Gastroesophageal sphincter (tissue), 4 donors: ENCODE results near the gene PI4KA. TPM values are rescaled to one million over a fixed set of nuclear protein-coding genes. Genes with fewer than 3 reads are reported as not detected.

Source experiments
- ATAC-seq: fragments of 150-250 bp; one replicate; pipeline ENCODE4 v1.9.1; 2016; ENCODE audit warnings: mild to moderate bottlenecking, moderate library complexity
- H3K27ac ChIP-seq, 4 donors: fragments of 200-600 bp; sonication (generic) in 3 of 4; 1 replicate in 3 of 4; 2 replicates in 1 of 4; pipeline ENCODE4 v1.5.1; 2016 to 2019
- H3K27me3 ChIP-seq: fragments of 200-600 bp; sonication (generic); one replicate; pipeline ENCODE4 v1.5.1; 2019
- H3K36me3 ChIP-seq, 2 donors: fragments of 200-600 bp; sonication (generic); one replicate each; pipeline ENCODE4 v1.5.1; 2019; ENCODE audit warnings: control low read depth in 1 of 2
- H3K4me1 ChIP-seq, 3 donors: fragments of 200-600 bp; sonication (generic); 1 replicate in 2 of 3; 2 replicates in 1 of 3; pipeline ENCODE4 v1.5.1; 2016 to 2019; ENCODE audit warnings: control low read depth in 2 of 3
- H3K4me3 ChIP-seq, 2 donors: fragments of 200-600 bp; sonication (generic); one replicate each; pipeline ENCODE4 v1.5.1; 2019; ENCODE audit warnings: mild to moderate bottlenecking in 1 of 2, moderate library complexity in 1 of 2
- H3K9me3 ChIP-seq, 3 donors: fragments of 200-600 bp; sonication (generic); one replicate each; pipeline ENCODE4 v1.5.1; 2017 to 2019; ENCODE audit warnings: control low read depth in 2 of 3
- EP300 ChIP-seq: sonication (generic); formaldehyde crosslinking; IDR thresholded peaks from one replicate; pipeline ENCODE4 v1.6.1; 2017; ENCODE audit warnings: antibody characterized with exemption, mild to moderate bottlenecking
- POLR2A ChIP-seq, 2 donors: fragments of 450-650 bp; IDR thresholded peaks; one replicate each; pipeline ENCODE4 v1.6.1; 2017; ENCODE audit warnings: antibody characterized with exemption in 2 of 2, mild to moderate bottlenecking in 2 of 2, moderate library complexity in 1 of 2
- POLR2AphosphoS5 ChIP-seq: sonication (generic); formaldehyde crosslinking; IDR thresholded peaks from one replicate; pipeline ENCODE4 v1.6.1; 2017; ENCODE audit warnings: antibody characterized with exemption
- WGBS, 2 donors: methylation state at CpG; one replicate each; pipeline ENCODE4 v1.1.5; 2018; ENCODE audit warnings: low coverage in 1 of 2; 5-methylcytosine and 5-hydroxymethylcytosine counted together
- total RNA-seq, 4 donors: library from RNA; depleted of rRNA; stranded (reverse); fragments of >200 nt; gene quantifications; one replicate each; pipeline ENCODE4 v1.1.0, GENCODE V29; 2016
- TF ChIP-seq, protein P1 (sequence below), 4 experiments: fragments of 200-600 bp in 2 of 4; fragments of 450-650 bp in 2 of 4; sonication (generic) in 1 of 4; IDR thresholded peaks; one replicate each; pipeline ENCODE4 v1.5.1; 2017 to 2019; ENCODE audit warnings: antibody characterized with exemption in 4 of 4, mild to moderate bottlenecking in 2 of 4, moderate library complexity in 2 of 4

Gene PI4KA
- total RNA-seq, 4 donors from 2014 or later, result 45.7 to 113 (median 87.5) TPM

DNA sequence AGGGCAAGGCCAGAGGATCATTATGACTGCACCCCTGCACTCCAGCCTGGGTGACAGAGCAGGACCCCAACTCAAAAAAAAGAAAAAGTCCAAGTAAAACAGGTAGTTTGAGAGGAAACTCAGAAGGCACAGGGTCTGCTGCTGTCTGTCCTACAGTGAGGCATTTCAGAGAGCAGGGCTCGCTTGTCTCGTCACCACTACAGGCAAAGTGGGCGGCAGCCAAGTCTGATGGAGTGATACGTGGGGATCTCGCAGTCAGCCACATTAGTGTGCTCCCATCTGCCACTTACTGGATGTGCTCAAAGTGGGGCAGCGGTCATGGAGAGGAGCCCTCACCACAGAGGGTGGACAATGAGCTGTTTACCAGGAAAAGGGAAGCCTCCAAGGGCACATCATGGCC lies 42.1 kb downstream of the PI4KA start:
- TF ChIP-seq, protein P1, sequence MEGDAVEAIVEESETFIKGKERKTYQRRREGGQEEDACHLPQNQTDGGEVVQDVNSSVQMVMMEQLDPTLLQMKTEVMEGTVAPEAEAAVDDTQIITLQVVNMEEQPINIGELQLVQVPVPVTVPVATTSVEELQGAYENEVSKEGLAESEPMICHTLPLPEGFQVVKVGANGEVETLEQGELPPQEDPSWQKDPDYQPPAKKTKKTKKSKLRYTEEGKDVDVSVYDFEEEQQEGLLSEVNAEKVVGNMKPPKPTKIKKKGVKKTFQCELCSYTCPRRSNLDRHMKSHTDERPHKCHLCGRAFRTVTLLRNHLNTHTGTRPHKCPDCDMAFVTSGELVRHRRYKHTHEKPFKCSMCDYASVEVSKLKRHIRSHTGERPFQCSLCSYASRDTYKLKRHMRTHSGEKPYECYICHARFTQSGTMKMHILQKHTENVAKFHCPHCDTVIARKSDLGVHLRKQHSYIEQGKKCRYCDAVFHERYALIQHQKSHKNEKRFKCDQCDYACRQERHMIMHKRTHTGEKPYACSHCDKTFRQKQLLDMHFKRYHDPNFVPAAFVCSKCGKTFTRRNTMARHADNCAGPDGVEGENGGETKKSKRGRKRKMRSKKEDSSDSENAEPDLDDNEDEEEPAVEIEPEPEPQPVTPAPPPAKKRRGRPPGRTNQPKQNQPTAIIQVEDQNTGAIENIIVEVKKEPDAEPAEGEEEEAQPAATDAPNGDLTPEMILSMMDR (IDR thresholded peaks at IDR 0.05), result no peak
- TF ChIP-seq EP300 (no peak), POLR2A (IDR thresholded peaks at IDR 0.05) (no peak), POLR2AphosphoS5 (no peak)
- Histone ChIP-seq H3K27me3 (no peaks in the 10 kb centered on the region), H3K4me3 (no peak overlapping the region), H3K36me3 (peaks cover 0 to 99% of the 10 kb centered on the region in 2 donors), H3K27ac (no peak overlapping the region), H3K4me1 (no peaks in the 10 kb centered on the region), H3K9me3 (no peaks in the 10 kb centered on the region)
- no peak for ATAC-seq
- 80 to 92% methylated on average over 1 to 6 of the region's 6 CpGs for WGBS, 2 donors

DNA sequence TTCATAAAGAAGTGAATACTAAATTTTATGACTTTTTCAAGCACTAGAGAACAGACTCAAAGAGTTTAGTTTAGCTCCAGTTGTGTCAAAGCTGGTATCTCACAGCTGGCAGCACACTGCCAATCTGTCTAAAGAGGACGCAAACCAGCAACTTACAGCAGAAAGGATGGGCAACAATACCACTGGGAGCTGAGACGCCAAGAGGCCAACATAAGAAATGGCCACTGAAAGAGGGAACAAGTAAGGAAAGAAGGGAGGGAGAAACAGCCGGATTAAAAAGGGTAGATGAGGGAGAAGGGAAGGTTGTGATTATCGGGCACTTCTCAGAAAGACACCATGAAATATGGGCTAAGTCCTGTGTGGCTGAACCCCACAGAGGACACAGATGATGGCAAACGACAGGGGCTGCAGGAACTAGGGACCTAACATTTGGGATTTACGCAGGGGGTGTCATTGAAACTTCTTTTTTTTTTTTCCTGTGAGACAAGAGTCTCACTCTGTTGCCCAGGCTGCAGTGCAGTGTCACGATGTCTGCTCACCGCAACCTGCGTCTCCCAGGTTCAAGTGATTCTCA lies 43.0 kb downstream of the PI4KA start:
- 79 to 91% methylated on average over 7 to 9 of the region's 9 CpGs for WGBS, 2 donors
- H3K27ac ChIP-seq, result no peak overlapping the region
- ATAC-seq, result no peak
- TF ChIP-seq, protein P1 (IDR thresholded peaks at IDR 0.05), result no peak
- no peak for TF ChIP-seq EP300
- TF ChIP-seq POLR2AphosphoS5, result no peak
- TF ChIP-seq POLR2A (IDR thresholded peaks at IDR 0.05), result no peak
- no peak overlapping the region for H3K4me3 ChIP-seq
- peaks cover 0 to 99% of the 10 kb centered on the region in 2 donors for H3K36me3 ChIP-seq
- H3K27me3 ChIP-seq, result no peaks in the 10 kb centered on the region
- no peaks in the 10 kb centered on the region for H3K4me1 ChIP-seq
- no peaks in the 10 kb centered on the region for H3K9me3 ChIP-seq

DNA sequence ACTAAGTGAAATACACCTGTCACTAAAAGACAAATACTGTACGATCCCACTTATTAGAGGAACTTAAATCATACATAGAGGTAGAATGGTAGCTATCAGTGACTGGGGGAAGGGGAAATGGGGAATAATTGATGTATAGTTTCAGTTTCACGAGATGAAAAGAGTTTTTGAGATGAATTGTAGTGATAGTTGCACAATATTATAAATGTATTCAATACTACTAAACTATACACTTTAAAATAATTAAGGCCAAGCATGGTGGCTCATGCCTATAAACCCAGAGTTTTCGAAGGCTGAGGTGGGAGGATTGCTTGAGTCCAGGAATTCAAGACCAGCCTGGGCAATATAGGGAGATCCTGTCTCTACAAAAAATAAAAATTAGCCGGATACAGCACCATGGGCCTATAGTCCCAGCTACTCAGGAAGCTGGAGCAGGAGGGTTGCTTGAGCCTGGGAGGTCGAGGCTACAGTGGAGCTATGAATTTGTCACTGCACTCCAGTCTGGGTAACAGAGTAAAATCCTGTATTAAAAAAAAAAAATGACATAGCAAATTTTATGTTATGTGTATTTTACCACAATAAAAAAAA lies 44.3 kb downstream of the PI4KA start:
- H3K4me1 ChIP-seq, result no peaks in the 10 kb centered on the region
- no peak overlapping the region for H3K4me3 ChIP-seq
- no peak overlapping the region for H3K27ac ChIP-seq
- no peaks in the 10 kb centered on the region for H3K9me3 ChIP-seq
- no peaks in the 10 kb centered on the region for H3K27me3 ChIP-seq
- ATAC-seq, result no peak
- no peak for TF ChIP-seq POLR2A (IDR thresholded peaks at IDR 0.05)
- no peak for TF ChIP-seq POLR2AphosphoS5
- TF ChIP-seq, protein P1 (IDR thresholded peaks at IDR 0.05), result no peak
- no peak for TF ChIP-seq EP300
- 89 to 92% methylated on average over 4 to 5 of the region's 5 CpGs for WGBS, 2 donors
- peaks cover 0 to 99% of the 10 kb centered on the region in 2 donors for H3K36me3 ChIP-seq

DNA sequence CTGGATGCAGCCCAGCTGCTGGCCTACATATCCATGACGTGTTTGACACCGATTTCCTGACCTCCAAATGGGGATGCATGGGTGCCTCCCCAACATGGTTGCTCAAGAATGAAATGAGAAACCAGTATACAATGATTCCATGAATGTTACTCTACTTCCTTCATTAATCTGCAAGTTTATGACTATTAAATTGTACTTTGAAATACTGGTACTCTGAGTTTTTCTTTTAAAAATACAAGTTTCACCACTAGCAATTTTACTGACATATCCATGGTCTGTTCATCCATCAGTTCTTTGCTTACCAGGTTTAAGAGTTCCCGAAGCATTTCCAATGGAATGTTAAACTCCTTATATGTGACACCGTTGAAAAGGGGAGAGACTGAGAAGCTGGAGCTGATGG lies 45.6 kb downstream of the PI4KA start:
- no peaks in the 10 kb centered on the region for H3K4me1 ChIP-seq
- H3K27ac ChIP-seq, result no peak overlapping the region
- H3K36me3 ChIP-seq, result peaks cover 0 to 99% of the 10 kb centered on the region in 2 donors
- no peaks in the 10 kb centered on the region for H3K9me3 ChIP-seq
- no peak overlapping the region for H3K4me3 ChIP-seq
- 77 to 90% methylated on average over 3 to 4 of the region's 4 CpGs for WGBS, 2 donors
- no peaks in the 10 kb centered on the region for H3K27me3 ChIP-seq
- no peak for ATAC-seq
- TF ChIP-seq POLR2A (IDR thresholded peaks at IDR 0.05), result no peak
- TF ChIP-seq, protein P1 (IDR thresholded peaks at IDR 0.05), result no peak
- no peak for TF ChIP-seq EP300
- TF ChIP-seq POLR2AphosphoS5, result no peak

DNA sequence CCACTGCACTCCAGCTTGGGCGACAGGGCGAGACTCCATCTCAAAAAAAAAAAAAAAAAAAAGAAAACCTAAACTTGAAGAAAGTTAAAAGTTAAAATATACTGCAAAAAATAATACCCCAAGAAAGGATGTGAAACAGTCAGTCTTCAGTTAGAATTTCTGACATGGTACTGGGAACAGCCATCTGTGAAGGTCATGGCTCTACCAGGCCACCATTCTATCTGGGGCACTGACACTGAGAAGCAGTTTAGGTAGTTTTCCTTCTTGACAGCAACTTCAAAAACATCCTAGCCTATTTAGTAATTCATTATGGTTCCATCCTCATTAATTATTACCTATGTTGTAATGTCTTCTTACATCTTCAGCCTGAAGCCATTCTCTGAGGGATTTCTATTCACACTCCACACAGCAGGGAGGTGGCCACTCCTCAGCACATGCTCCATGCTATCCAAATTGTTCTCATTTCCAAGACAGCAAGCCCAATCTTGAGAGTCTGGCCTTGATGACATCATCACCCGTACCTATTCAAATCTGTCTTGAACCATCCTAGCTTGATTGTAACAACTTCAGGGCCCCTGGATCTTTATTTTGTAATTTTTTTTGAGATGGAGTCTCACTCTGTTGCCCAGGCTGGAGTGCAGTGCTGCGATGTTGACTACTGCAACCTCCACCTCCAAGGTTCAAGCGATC lies 46.5 kb downstream of the PI4KA start:
- Histone ChIP-seq H3K27ac (no peak overlapping the region), H3K4me3 (no peak overlapping the region), H3K27me3 (no peaks in the 10 kb centered on the region), H3K9me3 (no peaks in the 10 kb centered on the region), H3K4me1 (no peaks in the 10 kb centered on the region), H3K36me3 (peaks cover 0 to 99% of the 10 kb centered on the region in 2 donors)
- TF ChIP-seq POLR2AphosphoS5, result no peak
- no peak for TF ChIP-seq EP300
- TF ChIP-seq, protein P1 (IDR thresholded peaks at IDR 0.05), result no peak
- TF ChIP-seq POLR2A (IDR thresholded peaks at IDR 0.05), result no peak
- no peak for ATAC-seq
- 96 to 100% methylated on average over 3 to 4 of the region's 5 CpGs for WGBS, 2 donors
